ENCODE results near the gene BCL2. TPM values are rescaled to one million over a fixed set of nuclear protein-coding genes. Genes with fewer than 3 reads are reported as not detected.

Gene BCL2
- total RNA-seq, 1 donor = 11.8 TPM

DNA sequence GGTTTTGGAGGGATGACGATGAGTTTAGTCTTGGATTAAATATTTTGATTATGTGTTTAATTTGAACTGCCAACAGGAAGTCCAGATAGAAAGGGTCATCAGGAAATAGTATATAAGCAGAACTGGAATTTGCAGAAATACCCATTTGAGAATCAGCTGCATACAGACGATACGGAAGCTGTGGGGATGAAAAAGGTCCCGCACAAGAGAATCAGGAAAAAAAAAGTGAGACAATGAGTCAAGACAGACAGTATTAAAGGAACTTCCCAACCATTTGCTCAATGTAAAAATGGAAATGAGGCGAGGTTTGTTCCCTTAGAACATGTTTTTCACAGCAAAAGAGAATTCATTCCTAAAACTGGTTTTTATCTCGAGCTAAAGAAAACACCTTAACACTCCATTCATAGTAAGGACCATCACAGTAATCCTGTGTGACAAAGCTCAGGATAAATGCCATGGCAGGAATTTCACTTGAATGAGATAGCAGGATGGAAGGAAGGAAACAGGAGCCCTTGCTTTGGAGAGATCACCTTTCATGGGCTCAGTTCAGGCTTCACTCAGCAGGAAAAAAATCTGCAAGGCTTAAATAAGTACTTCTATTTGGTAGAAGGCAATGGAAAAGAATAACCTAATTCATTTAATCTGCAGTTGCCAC, 29.3 kb downstream of the BCL2 start:
- DNase-seq (ENCODE audit: low read depth in 2 of 3, low spot score in 2 of 3) = no peak

DNA sequence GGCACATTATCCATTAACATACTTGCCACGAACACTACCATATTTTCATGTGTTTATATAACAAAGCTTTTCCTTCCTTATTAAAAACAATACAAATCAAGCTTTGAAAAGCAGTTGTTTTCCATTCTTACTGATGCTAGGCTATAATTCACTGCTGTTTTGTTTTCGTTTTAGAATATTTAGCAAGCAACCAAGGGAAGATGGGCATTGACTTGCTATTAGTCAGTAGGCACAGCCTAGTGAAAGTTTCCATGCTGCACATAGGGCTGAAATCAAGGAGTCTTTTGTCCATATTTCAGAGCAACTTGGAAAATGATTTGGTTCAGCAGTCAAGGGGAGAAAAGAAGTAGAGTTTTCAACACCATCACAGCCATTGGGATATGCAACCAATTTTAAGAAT, 31.3 kb downstream of the BCL2 start:
- no peak for DNase-seq (ENCODE audit: low read depth in 2 of 3, low spot score in 2 of 3)

DNA sequence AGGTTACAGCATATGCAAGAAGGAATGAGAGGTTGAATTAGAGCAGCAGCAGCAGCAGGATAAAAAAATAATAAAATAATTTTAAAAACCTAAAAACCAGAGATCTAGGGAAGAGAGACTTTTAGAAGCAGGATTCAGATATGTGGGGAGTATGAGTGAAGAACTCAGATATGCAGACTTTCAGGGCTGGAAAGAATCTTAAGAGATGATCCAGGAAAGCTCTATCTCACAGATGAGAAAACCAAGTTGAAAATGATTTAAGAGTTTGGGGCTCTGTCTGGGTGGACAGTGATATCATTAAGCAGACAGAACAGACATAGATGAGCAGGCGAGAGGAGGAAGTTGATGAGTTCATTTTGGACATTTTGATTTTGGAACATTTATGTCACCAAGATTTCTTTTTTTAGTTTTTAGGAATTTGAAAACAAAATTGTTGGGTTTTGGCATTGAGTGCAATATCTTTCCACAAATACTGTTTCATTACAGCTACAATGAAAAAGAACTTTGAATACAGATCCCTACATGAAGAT, 31.8 kb downstream of the BCL2 start:
- no peak for DNase-seq (ENCODE audit: low read depth in 2 of 3, low spot score in 2 of 3)

DNA sequence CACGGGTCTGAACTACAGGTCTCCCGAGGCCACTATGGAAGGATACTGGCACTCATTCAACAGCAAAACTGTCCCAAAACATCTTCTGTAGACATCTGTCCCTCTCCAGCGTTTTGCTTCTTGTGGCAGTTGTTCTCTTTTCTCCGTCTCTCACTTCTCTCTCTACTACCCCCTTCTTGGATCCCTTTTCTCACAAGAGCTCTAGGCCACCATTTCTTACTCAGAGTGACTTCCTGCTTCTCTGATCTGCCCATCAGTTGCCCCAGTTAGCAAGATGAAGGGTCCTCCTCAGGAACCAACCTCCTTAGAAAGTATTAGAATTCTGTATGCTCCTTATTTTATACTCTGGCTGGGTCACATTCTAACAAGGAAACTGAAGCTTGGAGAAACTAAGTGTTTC, 32.6 kb downstream of the BCL2 start:
- DNase-seq (ENCODE audit: low read depth in 2 of 3, low spot score in 2 of 3) = no peak

DNA sequence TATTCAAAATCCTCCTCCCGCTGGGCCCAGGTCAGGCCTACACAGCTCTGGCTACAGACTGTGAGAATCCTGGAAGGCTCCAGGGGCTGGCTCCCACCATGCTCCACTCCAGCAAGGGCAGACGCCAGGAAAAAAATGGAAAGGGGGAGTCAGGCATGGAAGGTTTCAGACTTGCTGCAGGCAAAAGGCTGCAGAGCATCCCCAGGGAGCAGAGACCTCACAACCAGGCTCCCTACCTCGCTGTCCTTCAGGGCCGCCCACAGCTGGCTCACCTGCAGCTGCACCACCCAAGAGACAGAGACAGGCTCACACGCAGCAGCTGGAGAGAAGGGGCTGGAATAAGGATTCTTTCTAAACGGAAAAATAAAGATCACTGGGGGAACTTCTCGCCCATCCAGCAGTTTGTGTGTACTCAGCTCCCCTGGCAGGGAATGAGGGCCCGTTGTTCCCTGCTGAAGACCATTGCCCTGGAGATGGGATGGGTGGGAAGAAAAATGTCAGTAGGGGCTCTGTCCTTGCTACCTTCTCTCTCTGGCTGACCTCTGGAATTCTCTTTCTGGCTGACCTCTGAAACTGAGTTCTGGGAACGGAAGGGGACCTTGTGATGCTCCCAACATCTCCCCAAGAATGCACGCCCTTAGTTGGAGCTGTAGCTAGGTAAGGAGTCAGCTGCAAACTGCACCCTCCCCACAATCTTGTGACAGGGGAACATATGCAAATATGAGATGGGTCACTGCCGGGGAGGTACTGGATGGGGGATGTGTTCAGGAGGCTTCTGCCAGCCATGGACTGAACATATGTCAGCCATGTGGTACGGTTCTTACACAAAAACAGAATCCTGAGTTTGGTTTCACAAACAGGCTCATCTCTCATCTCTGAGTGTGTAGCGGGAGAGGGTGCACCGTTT, 34.5 kb downstream of the BCL2 start:
- DNase-seq (ENCODE audit: low read depth in 2 of 3, low spot score in 2 of 3) = no peak

DNA sequence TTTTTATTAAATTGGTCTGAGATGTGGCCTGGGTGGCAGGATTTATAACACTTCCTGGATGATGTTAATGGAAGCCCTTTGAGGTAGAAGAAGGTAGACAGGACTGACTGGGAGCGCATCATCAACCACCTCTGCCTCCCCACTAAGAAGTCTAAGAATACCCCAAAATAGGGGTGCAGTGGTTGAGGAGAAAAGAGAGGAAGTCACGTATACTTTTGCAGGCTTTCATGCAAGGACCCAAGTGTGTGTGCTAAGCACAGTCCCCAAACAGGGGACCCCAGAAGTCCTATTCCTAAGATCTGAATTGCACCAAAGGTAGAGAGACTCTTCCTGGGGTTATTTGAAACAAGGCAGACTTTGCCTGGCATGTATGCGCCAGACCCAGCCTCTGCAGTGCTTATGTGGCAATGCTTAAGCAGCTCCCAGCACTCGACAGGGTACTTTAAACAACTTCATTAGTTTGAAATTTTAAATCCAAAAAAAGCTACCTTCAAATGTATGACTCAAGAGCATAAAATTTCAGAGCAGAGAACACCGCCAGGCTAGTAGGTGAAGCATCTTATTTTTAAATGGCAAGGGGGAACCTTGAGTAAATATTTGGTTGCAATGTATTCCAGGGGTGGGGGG, 35.3 kb downstream of the BCL2 start:
- DNase-seq (ENCODE audit: low read depth in 2 of 3, low spot score in 2 of 3) = no peak

DNA sequence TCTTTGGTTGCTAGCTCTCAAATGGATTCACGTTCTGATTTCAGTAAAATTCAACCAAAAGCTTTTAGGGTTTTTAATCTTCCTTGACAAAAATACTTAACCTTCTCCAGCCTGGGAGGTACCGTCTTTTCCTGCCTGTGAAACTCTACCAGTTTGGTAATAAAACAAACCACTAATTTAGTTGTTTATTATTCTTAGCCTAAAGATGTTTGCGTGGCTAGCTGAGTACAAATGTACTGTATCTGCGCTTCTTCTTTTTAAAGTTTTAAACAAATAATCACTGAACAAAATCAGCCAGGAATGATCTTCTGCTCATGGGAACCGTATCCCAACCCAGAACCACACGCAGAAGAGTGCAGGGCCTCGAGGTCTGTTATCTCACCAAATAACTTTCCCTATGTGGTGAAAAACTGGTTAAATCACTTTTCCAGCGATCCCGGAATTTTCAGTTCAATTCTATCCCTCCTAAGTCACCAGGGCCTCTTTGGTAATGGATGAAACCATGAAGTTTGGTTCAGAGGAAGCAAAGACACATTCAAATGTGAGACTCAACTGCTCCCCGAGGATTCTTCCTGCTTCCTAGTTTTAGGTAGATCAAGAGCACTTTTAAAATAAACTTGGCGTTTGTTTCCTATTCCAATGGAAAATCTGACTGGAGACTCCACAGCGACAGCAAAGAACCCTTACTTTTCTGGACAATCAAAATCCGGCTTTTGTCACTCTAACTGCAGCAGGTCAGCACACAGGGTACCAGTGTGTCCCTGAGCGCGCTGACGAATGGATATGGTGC, 36.1 kb downstream of the BCL2 start:
- no peak for DNase-seq (ENCODE audit: low read depth in 2 of 3, low spot score in 2 of 3)

DNA sequence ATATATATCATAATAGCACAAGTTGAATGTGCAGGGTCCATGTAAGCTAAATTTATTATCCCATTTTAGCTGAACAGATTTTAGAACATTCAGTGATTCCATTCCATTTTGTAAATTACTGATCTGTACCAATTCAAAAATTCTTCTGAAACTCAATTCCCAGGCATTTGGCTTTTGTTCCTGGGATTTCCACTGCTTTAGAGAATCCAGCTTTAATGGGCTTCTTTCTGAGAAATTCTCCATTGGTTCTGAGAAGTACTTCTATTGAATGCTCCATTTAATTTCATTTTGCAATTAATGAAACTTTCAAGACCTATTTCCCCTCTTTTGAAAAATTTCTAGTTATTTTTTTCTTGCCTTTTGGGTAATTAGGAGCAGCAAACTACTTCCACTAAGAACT, 36.8 kb downstream of the BCL2 start:
- DNase-seq (ENCODE audit: low read depth in 2 of 3, low spot score in 2 of 3) = no peak

DNA sequence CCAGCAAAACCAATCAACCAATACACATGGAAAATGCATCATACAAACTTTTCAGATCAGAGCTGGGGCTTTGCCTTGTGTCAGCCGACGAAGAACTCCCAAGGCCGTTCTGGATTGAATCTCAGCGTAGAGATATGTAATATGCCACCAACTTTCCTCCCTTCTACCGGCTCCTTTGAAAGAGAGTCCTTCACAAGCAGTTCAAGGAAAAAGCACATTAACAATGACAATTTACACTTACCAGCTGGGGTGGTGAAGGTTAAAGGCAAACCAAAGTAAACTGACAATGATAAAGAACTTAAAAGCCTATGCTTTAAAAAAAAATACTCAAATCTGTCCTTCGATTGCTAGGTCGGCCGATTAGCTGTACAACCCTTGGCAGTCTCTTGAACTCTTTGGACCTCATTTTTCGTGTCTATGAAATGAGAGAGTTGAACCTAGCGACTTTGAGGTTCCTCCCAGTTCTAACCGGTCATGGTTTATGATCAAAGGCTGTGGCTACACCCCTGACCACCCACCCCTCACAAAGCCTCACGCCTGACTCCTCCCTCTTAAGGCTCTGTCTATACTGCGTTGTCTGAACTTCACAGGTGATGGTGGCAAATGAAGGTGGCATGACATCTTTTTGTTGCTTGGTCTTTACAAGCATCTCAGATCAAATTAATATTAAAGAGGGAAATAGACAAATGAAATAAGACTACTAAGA, 46.2 kb downstream of the BCL2 start:
- DNase-seq (ENCODE audit: low read depth in 2 of 3, low spot score in 2 of 3) = no peak

DNA sequence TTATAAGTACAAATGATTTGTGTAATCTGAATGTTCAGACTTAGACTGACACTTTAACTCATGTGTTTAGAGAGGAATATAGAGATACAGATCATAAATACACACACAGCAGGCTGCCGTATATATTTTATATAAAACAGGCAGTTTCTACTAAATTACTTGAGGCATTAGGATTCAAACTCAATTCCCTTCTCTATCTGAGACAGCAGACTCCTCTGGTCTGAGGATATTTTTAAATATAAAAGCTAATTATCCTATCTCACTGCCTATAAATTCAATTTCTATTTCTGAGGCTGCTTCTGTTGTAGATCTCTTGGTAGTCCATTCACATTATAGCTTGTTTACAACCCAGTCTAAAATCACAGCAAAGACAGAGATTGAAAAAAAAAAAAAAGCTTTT, 46.9 kb downstream of the BCL2 start:
- DNase-seq (ENCODE audit: low read depth in 2 of 3, low spot score in 2 of 3) = no peak

DNA sequence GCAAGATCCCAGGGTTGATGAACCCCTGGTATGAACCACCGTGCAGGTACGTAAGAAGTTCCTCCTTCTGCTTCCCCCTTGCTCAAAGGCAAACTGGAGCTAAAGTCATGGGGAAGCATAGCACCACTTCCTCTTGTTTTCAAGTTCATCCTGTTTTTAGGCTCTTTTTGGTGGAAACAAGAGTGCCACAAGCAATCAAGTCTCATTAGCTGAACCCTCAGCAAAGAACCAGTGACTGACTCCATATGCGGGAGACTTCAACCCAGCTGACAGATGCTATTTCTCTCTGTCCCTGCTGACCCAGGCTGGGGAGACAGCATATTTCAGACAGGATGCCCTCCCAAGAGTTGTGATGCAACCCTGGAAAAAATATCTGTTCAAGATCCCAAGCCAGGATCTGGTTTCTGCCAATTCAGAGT, 47.7 kb downstream of the BCL2 start:
- peak in 1 of 3 donors; percentile 15 for DNase-seq (ENCODE audit: low read depth in 2 of 3, low spot score in 2 of 3)

DNA sequence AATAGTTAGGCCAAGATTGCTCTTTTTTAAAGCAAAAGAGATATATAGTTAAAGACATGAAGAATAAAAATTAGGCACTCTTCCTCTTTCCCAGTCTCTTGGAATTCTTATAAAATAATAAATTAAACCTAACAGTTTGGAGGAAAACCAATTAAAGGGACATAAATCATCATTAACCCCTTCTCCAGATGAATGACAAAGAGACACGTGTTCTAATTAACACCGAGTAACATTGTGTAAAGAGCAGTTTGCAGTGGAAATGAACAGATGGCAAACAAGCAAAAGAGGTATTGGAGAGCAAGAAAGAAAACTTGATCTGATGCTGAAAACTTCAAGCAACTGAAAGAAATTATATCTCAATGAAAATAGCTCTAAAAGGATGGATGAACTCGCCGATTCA, 48.4 kb downstream of the BCL2 start:
- DNase-seq (ENCODE audit: low read depth in 2 of 3, low spot score in 2 of 3) = no peak

DNA sequence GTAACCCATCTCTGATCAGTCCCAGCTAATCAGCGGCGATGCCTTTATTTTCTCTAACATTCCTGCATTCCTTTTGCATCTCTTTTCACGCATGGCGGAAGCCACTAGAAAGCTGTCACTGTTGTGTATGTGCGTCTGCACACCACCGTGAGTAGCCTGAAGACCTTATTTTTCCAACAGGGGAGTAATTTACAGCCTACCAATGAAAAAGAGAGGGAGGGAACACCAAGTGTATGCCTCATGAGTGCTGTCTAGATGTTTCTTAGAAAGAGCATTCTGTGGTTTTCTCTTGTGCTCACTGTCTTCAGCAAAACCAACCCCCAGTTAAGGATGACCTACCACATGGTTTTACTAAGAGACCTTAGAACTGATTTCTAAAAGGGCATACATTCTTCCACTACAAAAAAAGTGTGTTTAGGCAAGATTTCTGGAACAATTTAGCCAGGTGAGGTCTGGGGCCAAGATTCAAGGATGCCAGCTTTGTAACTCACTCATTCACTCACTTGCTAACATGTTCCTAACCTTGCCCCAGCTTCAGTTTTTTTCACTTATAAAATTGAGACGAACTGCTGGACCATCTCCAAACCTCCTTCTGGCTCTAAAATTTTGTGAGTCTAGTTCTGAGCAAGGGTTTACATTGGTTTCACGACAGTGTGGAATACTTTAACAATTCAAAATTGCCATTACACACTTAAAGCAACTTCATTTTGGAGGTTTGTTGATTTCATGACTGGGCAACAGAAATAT, 51.4 kb downstream of the BCL2 start:
- no peak for DNase-seq (ENCODE audit: low read depth in 2 of 3, low spot score in 2 of 3)

DNA sequence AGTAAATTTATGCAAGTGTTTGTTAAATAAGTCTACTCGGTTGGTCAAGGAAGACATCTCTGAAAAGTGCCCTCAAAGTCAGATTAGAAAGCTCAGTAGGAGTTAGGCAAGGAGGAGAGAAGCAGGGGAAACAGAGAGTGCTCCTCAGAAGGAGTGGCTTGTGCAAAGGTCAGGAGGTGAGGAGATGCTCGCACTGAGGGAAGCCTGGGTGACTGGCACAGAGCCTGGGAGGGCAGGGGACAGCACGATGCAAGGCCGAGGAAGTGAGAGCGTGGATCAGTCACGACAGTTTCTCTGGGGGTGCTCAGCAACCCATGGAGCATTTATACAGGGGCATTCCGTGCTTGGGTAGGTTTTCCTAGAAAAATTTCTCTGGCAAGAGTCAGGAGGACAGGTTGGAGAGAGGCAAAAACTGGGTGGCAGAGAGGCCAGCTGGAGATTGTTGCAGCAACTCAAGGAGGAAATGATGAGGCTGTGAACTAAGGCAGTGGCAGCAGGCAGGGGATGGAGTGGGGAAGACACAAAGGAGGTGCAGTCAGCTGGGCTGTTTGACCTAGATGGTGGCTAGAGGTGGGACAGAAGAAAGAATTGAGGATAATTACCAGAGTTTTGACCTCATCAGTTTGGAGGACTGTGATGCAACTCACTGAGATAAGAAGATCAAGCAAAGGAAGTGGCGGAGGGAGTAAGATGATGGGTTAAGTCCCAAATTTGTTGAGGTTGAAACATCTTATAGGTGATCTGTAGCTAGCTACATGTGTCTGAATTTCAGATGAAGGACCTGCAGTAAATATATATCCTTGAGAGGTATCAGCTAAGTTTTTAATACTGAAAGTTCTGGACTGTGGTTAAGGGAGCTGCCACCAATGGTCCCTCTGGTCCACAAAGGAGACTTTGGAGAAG, 52.4 kb downstream of the BCL2 start:
- no peak for DNase-seq (ENCODE audit: low read depth in 2 of 3, low spot score in 2 of 3)

DNA sequence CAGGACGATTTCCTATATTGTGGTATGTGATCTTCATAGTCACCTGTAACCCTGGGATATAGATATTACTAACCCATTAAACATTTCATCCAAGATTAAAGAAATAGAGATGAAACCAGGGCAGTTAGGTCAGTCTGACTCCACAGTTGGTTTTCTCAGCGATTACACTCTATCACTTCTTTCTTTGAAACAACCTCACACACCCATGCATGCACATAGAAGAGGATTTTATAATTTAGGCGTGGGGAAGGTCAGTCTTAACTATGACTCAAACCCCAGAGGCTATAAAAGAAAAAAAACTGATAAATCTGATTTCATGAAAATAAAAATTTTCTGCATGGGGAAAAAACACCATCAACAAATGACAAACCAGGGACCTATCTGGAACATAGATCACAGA, 54.2 kb downstream of the BCL2 start:
- no peak for DNase-seq (ENCODE audit: low read depth in 2 of 3, low spot score in 2 of 3)

DNA sequence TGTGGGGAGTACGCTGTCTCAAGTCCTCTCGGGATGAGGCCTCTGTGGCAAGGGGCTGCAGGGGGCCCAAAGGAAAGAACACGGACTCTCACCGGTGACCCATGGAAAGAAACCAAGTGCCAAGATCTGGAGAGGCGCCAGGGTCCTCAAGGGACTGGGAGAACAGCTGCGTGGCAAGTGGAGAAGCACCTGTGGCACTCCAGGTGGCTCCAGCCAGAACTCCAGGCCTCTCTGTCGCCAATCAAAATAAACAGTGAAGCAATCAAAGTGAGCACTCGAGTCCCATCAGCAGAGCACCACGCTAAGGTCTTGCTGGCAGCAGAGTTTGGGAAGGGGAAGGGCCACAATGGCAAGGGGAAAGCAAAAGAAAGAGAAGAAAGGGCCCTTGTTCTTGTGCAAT, 54.7 kb downstream of the BCL2 start:
- no peak for DNase-seq (ENCODE audit: low read depth in 2 of 3, low spot score in 2 of 3)

DNA sequence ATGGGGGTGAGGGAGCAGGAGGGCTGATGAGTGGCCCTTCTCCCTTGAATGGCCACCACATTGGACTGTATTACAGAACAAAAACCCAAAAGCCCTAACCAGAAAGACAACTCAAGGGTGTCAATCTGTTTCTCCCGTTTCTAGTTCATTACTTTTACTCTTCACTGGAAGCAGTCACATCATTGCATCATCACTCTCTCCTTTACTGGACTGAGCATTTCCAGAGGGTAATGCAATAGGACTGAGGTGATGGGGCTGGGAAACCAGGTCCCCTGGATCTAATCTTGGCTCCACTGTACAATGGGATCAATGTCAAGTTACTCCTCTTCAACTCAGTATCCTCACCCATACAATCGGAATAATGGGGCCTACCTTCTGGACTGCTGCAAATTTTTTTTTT, 56.1 kb downstream of the BCL2 start:
- DNase-seq (ENCODE audit: low read depth in 2 of 3, low spot score in 2 of 3) = no peak

Data from hematopoietic multipotent progenitor cell (in vitro differentiated cells).